ENCODE measurements around the gene MRPS9.

- TF ChIP-seq, protein P1, sequence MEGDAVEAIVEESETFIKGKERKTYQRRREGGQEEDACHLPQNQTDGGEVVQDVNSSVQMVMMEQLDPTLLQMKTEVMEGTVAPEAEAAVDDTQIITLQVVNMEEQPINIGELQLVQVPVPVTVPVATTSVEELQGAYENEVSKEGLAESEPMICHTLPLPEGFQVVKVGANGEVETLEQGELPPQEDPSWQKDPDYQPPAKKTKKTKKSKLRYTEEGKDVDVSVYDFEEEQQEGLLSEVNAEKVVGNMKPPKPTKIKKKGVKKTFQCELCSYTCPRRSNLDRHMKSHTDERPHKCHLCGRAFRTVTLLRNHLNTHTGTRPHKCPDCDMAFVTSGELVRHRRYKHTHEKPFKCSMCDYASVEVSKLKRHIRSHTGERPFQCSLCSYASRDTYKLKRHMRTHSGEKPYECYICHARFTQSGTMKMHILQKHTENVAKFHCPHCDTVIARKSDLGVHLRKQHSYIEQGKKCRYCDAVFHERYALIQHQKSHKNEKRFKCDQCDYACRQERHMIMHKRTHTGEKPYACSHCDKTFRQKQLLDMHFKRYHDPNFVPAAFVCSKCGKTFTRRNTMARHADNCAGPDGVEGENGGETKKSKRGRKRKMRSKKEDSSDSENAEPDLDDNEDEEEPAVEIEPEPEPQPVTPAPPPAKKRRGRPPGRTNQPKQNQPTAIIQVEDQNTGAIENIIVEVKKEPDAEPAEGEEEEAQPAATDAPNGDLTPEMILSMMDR (IDR thresholded peaks at IDR 0.05; ENCODE audit: insufficient read depth, low read length, poor library complexity, severe bottlenecking) = no peak
- TF ChIP-seq EZH2phosphoT487 (conservative IDR thresholded peaks at IDR 0.05; ENCODE audit: low read length) = no peak
Observed at GRCh38 chr2:105081006-105081601, 43.2 kb downstream of the MRPS9 start.
